ENCODE data around the gene ATP10D.
A peak's percentile ranks its signal among the peaks of the same experiment; 100 is the strongest.
"Not testable (repeated sequence)": the region's sequence is repeated elsewhere in the genome, so short reads cannot be mapped to it uniquely, and the experiment has no call there.

The ATP10D gene

DNA sequence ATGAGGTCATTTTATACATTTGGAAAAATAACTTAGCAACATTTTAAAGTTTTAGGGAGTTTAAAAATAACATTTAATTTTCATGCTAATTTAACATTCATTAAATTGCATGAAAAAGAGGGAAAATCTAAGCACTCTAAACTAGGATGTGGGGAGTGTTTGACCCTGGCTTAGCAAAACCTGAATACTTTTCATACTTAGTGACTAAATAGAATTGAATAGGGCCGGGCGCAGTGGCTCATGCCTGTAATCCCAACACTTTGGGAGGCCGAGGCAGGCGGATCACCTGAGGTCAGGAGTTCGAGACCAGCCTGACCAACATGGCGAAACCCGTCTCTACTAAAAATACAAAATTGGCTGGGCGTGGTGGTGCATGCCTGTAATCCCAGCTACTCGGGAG is 1.7 kb downstream of the ATP10D start:
- not testable (repeated sequence) for H3K9me3 ChIP-seq (ENCODE audit: control insufficient read depth, insufficient read depth, low read length); H3K4me1 ChIP-seq (ENCODE audit: control insufficient read depth, insufficient read depth, low read length); H3K9ac ChIP-seq (ENCODE audit: low read depth, low read length); H3K36me3 ChIP-seq (ENCODE audit: control insufficient read depth, insufficient read depth, low read length); H3K27ac ChIP-seq (ENCODE audit: low read depth, low read length); H3K27me3 ChIP-seq (ENCODE audit: control insufficient read depth, insufficient read depth, low read length)
- 0 out of 2 replicates have a peak overlapping the region, but pooled peaks have one; percentile 86 for H3K4me3 ChIP-seq (ENCODE audit: low read depth, low read length)

DNA sequence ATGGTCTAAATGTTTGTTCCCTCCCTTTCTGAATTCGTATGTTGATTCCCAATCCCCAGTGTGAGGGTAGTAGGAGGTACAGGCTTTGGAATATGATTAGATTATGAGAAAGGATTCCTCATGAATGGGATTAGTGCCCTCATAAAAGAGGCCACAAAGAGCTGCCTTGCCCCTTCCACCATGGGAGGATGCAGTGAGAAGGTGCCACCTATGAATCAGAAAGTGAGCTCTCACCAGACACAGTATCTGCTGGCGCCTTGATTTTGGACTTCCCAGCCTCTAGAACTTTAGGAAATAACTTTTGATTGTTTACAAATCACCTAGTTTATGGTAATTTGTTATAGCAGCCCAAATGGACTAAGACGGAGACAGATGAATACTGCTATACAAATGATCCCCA is 3.6 kb downstream of the ATP10D start:
- H3K27ac ChIP-seq (ENCODE audit: low read depth, low read length), result no peak overlapping the region
- no peaks in the 10 kb centered on the region for H3K4me1 ChIP-seq (ENCODE audit: control insufficient read depth, insufficient read depth, low read length)
- peaks cover 6% of the 10 kb centered on the region; the same call in 1 of the 2 replicates for H3K27me3 ChIP-seq (ENCODE audit: control insufficient read depth, insufficient read depth, low read length)
- no peaks in the 10 kb centered on the region for H3K9me3 ChIP-seq (ENCODE audit: control insufficient read depth, insufficient read depth, low read length)
- no peak overlapping the region for H3K9ac ChIP-seq (ENCODE audit: low read depth, low read length)
- no peaks in the 10 kb centered on the region for H3K36me3 ChIP-seq (ENCODE audit: control insufficient read depth, insufficient read depth, low read length)
- no peak overlapping the region for H3K4me3 ChIP-seq (ENCODE audit: low read depth, low read length)

GRCh38 chr4:47490550-47490949 is 5.5 kb downstream of the ATP10D start:
- H3K36me3 ChIP-seq (ENCODE audit: control insufficient read depth, insufficient read depth, low read length), result no peaks in the 10 kb centered on the region
- peaks cover 6% of the 10 kb centered on the region; the same call in 1 of the 2 replicates for H3K27me3 ChIP-seq (ENCODE audit: control insufficient read depth, insufficient read depth, low read length)
- H3K9me3 ChIP-seq (ENCODE audit: control insufficient read depth, insufficient read depth, low read length), result no peaks in the 10 kb centered on the region
- H3K4me1 ChIP-seq (ENCODE audit: control insufficient read depth, insufficient read depth, low read length), result no peaks in the 10 kb centered on the region
- H3K9ac ChIP-seq (ENCODE audit: low read depth, low read length), result no peak overlapping the region
- H3K27ac ChIP-seq (ENCODE audit: low read depth, low read length), result no peak overlapping the region
- no peak overlapping the region for H3K4me3 ChIP-seq (ENCODE audit: low read depth, low read length)

GRCh38 chr4:47493238-47494123 is 8.4 kb downstream of the ATP10D start:
- Histone ChIP-seq H3K4me3 (ENCODE audit: low read depth, low read length) (no peak overlapping the region), H3K27ac (ENCODE audit: low read depth, low read length) (no peak overlapping the region), H3K9ac (ENCODE audit: low read depth, low read length) (no peak overlapping the region)

DNA sequence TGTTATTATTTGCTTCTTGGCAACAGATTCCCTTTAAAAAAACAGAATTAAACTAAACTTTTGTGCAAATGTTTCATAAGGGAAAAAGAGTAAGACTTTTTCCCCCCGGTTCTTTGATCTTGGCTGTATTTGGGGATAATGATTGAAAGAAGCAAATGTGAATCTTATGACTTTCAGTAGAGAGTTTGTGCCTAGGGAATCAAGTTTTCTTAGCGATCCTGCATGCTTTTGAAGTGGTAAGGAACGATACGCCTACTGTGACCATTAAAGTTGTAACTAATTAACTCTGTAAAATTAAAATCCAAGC is 9.0 kb downstream of the ATP10D start:
- no peak overlapping the region for H3K27ac ChIP-seq (ENCODE audit: low read depth, low read length)
- no peak overlapping the region for H3K4me3 ChIP-seq (ENCODE audit: low read depth, low read length)
- no peak overlapping the region for H3K9ac ChIP-seq (ENCODE audit: low read depth, low read length)
- H3K36me3 ChIP-seq (ENCODE audit: control insufficient read depth, insufficient read depth, low read length), result no peaks in the 10 kb centered on the region
- H3K27me3 ChIP-seq (ENCODE audit: control insufficient read depth, insufficient read depth, low read length), result no peaks in the 10 kb centered on the region
- no peaks in the 10 kb centered on the region for H3K9me3 ChIP-seq (ENCODE audit: control insufficient read depth, insufficient read depth, low read length)
- H3K4me1 ChIP-seq (ENCODE audit: control insufficient read depth, insufficient read depth, low read length), result no peaks in the 10 kb centered on the region

More at GRCh38 chr4:47493238-47494123, 8.4 kb downstream of the ATP10D start:
- Histone ChIP-seq H3K36me3 (ENCODE audit: control insufficient read depth, insufficient read depth, low read length) (no peaks in the 10 kb centered on the region), H3K9me3 (ENCODE audit: control insufficient read depth, insufficient read depth, low read length) (no peaks in the 10 kb centered on the region), H3K27me3 (ENCODE audit: control insufficient read depth, insufficient read depth, low read length) (no peaks in the 10 kb centered on the region), H3K4me1 (ENCODE audit: control insufficient read depth, insufficient read depth, low read length) (no peaks in the 10 kb centered on the region)

GRCh38 chr4:47498899-47499298 is 13.8 kb downstream of the ATP10D start:
- no peaks in the 10 kb centered on the region for H3K4me1 ChIP-seq (ENCODE audit: control insufficient read depth, insufficient read depth, low read length)
- no peak overlapping the region for H3K27ac ChIP-seq (ENCODE audit: low read depth, low read length)
- no peaks in the 10 kb centered on the region for H3K27me3 ChIP-seq (ENCODE audit: control insufficient read depth, insufficient read depth, low read length)
- no peak overlapping the region for H3K9ac ChIP-seq (ENCODE audit: low read depth, low read length)
- H3K36me3 ChIP-seq (ENCODE audit: control insufficient read depth, insufficient read depth, low read length), result no peaks in the 10 kb centered on the region
- no peaks in the 10 kb centered on the region for H3K9me3 ChIP-seq (ENCODE audit: control insufficient read depth, insufficient read depth, low read length)
- H3K4me3 ChIP-seq (ENCODE audit: low read depth, low read length), result no peak overlapping the region

DNA sequence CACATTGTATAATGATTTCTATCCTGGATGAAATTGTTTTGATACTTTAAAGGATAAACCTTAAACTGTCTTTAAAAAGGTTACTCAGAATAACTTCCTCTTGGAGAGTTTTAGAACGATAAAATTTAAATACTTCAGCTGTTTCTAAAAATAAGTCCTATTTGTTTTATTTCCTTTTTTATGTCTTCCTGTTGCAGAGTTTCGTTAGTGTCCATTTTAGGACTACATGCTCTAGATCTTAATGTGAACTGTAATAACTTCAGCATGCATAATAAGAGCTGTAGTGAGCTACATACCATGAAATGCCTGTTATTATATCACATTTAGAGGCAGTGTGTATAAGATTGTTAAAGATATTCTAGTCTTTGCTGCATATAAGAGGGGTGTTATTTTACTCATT is 14.6 kb downstream of the ATP10D start:
- Histone ChIP-seq H3K4me1 (ENCODE audit: control insufficient read depth, insufficient read depth, low read length) (no peaks in the 10 kb centered on the region), H3K27me3 (ENCODE audit: control insufficient read depth, insufficient read depth, low read length) (no peaks in the 10 kb centered on the region), H3K9me3 (ENCODE audit: control insufficient read depth, insufficient read depth, low read length) (no peaks in the 10 kb centered on the region), H3K27ac (ENCODE audit: low read depth, low read length) (no peak overlapping the region), H3K4me3 (ENCODE audit: low read depth, low read length) (no peak overlapping the region), H3K36me3 (ENCODE audit: control insufficient read depth, insufficient read depth, low read length) (no peaks in the 10 kb centered on the region), H3K9ac (ENCODE audit: low read depth, low read length) (no peak overlapping the region)

GRCh38 chr4:47500776-47501175 is 15.7 kb downstream of the ATP10D start:
- H3K4me1 ChIP-seq (ENCODE audit: control insufficient read depth, insufficient read depth, low read length), result no peaks in the 10 kb centered on the region
- H3K27me3 ChIP-seq (ENCODE audit: control insufficient read depth, insufficient read depth, low read length), result no peaks in the 10 kb centered on the region
- H3K36me3 ChIP-seq (ENCODE audit: control insufficient read depth, insufficient read depth, low read length), result no peaks in the 10 kb centered on the region
- H3K9ac ChIP-seq (ENCODE audit: low read depth, low read length), result no peak overlapping the region
- no peak overlapping the region for H3K4me3 ChIP-seq (ENCODE audit: low read depth, low read length)
- no peaks in the 10 kb centered on the region for H3K9me3 ChIP-seq (ENCODE audit: control insufficient read depth, insufficient read depth, low read length)
- H3K27ac ChIP-seq (ENCODE audit: low read depth, low read length), result no peak overlapping the region

GRCh38 chr4:47505147-47505546 is 20.1 kb downstream of the ATP10D start:
- no peak overlapping the region for H3K9ac ChIP-seq (ENCODE audit: low read depth, low read length)

DNA sequence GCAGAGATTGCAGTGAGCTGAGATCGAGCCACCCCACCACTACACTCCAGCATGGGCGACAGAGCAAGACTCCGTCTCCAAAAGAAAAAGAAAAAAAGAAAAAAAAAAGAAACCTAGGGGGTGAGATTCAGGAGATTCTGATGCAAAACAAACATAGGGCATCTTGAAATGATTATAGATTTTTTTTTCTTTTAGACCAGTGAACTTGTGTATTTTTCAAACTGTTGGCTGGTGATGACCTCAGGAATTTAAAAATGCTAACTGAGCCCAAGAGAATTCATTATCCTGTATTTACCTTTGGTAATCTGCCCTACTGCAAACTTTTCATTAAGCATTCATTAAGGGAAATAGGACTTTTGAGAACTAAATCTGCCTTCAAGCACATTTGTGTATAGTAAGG is 20.6 kb downstream of the ATP10D start:
- Histone ChIP-seq H3K9me3 (ENCODE audit: control insufficient read depth, insufficient read depth, low read length) (no peaks in the 10 kb centered on the region), H3K4me3 (ENCODE audit: low read depth, low read length) (no peak overlapping the region), H3K4me1 (ENCODE audit: control insufficient read depth, insufficient read depth, low read length) (peaks cover 14% of the 10 kb centered on the region), H3K27me3 (ENCODE audit: control insufficient read depth, insufficient read depth, low read length) (no peaks in the 10 kb centered on the region), H3K36me3 (ENCODE audit: control insufficient read depth, insufficient read depth, low read length) (no peaks in the 10 kb centered on the region), H3K9ac (ENCODE audit: low read depth, low read length) (no peak overlapping the region), H3K27ac (ENCODE audit: low read depth, low read length) (no peak overlapping the region)

More at GRCh38 chr4:47505147-47505546, 20.1 kb downstream of the ATP10D start:
- Histone ChIP-seq H3K4me1 (ENCODE audit: control insufficient read depth, insufficient read depth, low read length) (peaks cover 8% of the 10 kb centered on the region), H3K4me3 (ENCODE audit: low read depth, low read length) (no peak overlapping the region), H3K27ac (ENCODE audit: low read depth, low read length) (no peak overlapping the region), H3K9me3 (ENCODE audit: control insufficient read depth, insufficient read depth, low read length) (no peaks in the 10 kb centered on the region), H3K36me3 (ENCODE audit: control insufficient read depth, insufficient read depth, low read length) (no peaks in the 10 kb centered on the region), H3K27me3 (ENCODE audit: control insufficient read depth, insufficient read depth, low read length) (no peaks in the 10 kb centered on the region)

DNA sequence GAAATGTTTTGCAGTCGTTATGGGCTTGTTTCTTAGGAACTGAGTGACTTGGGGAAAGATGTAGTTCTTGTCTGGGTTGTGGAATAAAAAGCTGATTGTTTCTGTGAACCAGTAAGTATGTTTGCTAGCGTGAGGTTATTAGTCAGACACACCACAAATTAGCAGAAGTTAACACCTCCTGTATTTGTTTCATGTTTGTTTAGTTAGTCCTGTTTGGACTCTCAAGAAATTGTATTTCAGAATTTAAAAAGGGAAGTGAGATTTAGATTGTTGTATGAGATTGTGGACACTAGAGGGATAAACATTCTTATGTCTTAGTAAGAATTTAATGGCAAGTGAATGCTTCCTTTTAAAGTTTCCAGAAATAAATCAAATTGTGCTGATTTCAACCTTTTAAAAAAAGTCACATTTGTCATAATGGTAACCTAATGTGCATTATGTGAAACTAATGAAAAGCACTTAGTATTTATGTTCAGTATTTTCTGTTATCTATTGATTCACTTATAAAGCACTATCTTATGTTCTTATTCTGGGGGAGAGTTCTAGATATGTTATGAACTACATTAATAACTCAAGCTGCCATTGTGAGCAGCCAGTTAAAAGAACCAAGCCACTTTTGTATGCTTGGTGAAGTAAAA is 25.6 kb downstream of the ATP10D start:
- H3K4me1 ChIP-seq (ENCODE audit: control insufficient read depth, insufficient read depth, low read length), result peaks cover 14% of the 10 kb centered on the region
- H3K9ac ChIP-seq (ENCODE audit: low read depth, low read length), result no peak overlapping the region
- H3K36me3 ChIP-seq (ENCODE audit: control insufficient read depth, insufficient read depth, low read length), result no peaks in the 10 kb centered on the region
- H3K4me3 ChIP-seq (ENCODE audit: low read depth, low read length), result no peak overlapping the region
- H3K27ac ChIP-seq (ENCODE audit: low read depth, low read length), result no peak overlapping the region
- no peaks in the 10 kb centered on the region for H3K27me3 ChIP-seq (ENCODE audit: control insufficient read depth, insufficient read depth, low read length)
- no peaks in the 10 kb centered on the region for H3K9me3 ChIP-seq (ENCODE audit: control insufficient read depth, insufficient read depth, low read length)
